ENCODE results near the gene EID2.

The EID2 gene

GRCh38 chr19:39582442-39582841, 42.5 kb upstream of the EID2 start:
- Histone ChIP-seq H3K27me3 (ENCODE audit: control insufficient read depth in 3 of 3, insufficient read depth in 3 of 3, low read depth in 1 of 3, low read length in 3 of 3) (peaks cover 0 to 7% (median 0%) of the 10 kb centered on the region in 3 experiments), H3K4me1 (ENCODE audit: control insufficient read depth in 2 of 2, insufficient read depth in 1 of 2, low read depth in 1 of 2, low read length in 2 of 2) (no peaks in the 10 kb centered on the region), H3K14ac (ENCODE audit: low read length) (no peak overlapping the region), H3K79me1 (ENCODE audit: low read depth, low read length) (no peaks in the 10 kb centered on the region), H3K4me2 (ENCODE audit: insufficient read depth, low read length, poor library complexity, severe bottlenecking) (no peak overlapping the region), H4K8ac (ENCODE audit: low read depth, low read length) (no peak overlapping the region), H2BK120ac (ENCODE audit: low read depth, low read length) (no peak overlapping the region), H3K4me3 (ENCODE audit: low read length in 2 of 2) (peak overlapping the region in 1 of 2 donors; percentile 45), H2AK5ac (ENCODE audit: low read depth, low read length) (no peak overlapping the region), H3K9ac (ENCODE audit: low read depth, low read length, poor library complexity) (no peak overlapping the region), H2AFZ (ENCODE audit: low read length) (no peak overlapping the region), H3K27ac (replicated peaks; ENCODE audit: low read length) (no peak overlapping the region), H3K9me3 (replicated peaks in 1 of 2; ENCODE audit: control insufficient read depth in 2 of 2, insufficient read depth in 1 of 2, low read depth in 1 of 2, low read length in 2 of 2) (peaks cover 0 to 2% of the 10 kb centered on the region in 2 donors), H2BK12ac (ENCODE audit: low read length) (no peak overlapping the region), H2BK5ac (ENCODE audit: low read length) (no peak overlapping the region), H2BK15ac (ENCODE audit: low read length) (no peak overlapping the region), H3K23ac (ENCODE audit: low read depth, low read length, poor library complexity) (no peak overlapping the region), H4K91ac (ENCODE audit: low read depth, low read length, poor library complexity) (no peak overlapping the region), H3K36me3 (replicated peaks in 1 of 2; ENCODE audit: control insufficient read depth in 2 of 2, insufficient read depth in 2 of 2, low read length in 2 of 2) (peaks cover 0 to 1% of the 10 kb centered on the region in 2 donors), H3K4ac (ENCODE audit: low read length) (no peak overlapping the region), H3K18ac (ENCODE audit: low read length) (no peak overlapping the region)
- DNase-seq (ENCODE audit: low spot score), result no peak
- no CpG with 5 or more reads among the region's 4 CpGs for WGBS, 2 donors (ENCODE audit: extremely low coverage in 2 of 2, insufficient read length in 2 of 2, insufficient replicate concordance in 1 of 2)

GRCh38 chr19:39568604-39569003, 28.6 kb upstream of the EID2 start:
- no peaks in the 10 kb centered on the region for H3K79me1 ChIP-seq (ENCODE audit: low read depth, low read length)
- no peak for DNase-seq (ENCODE audit: low spot score)
- no peaks in the 10 kb centered on the region for H3K9me3 ChIP-seq (replicated peaks in 1 of 2; ENCODE audit: control insufficient read depth in 2 of 2, insufficient read depth in 1 of 2, low read depth in 1 of 2, low read length in 2 of 2)
- no peak overlapping the region for H3K18ac ChIP-seq (ENCODE audit: low read length)
- H3K4me2 ChIP-seq (ENCODE audit: insufficient read depth, low read length, poor library complexity, severe bottlenecking), result no peak overlapping the region
- H3K4ac ChIP-seq (ENCODE audit: low read length), result no peak overlapping the region
- no peak overlapping the region for H2BK12ac ChIP-seq (ENCODE audit: low read length)
- H2BK120ac ChIP-seq (ENCODE audit: low read depth, low read length), result no peak overlapping the region
- H4K8ac ChIP-seq (ENCODE audit: low read depth, low read length), result no peak overlapping the region
- H3K36me3 ChIP-seq (replicated peaks in 1 of 2; ENCODE audit: control insufficient read depth in 2 of 2, insufficient read depth in 2 of 2, low read length in 2 of 2), result no peaks in the 10 kb centered on the region
- no peaks in the 10 kb centered on the region for H3K4me1 ChIP-seq (ENCODE audit: control insufficient read depth in 2 of 2, insufficient read depth in 1 of 2, low read depth in 1 of 2, low read length in 2 of 2)
- H2AK5ac ChIP-seq (ENCODE audit: low read depth, low read length), result no peak overlapping the region
- no peak overlapping the region for H4K91ac ChIP-seq (ENCODE audit: low read depth, low read length, poor library complexity)
- H3K27me3 ChIP-seq (ENCODE audit: control insufficient read depth in 3 of 3, insufficient read depth in 3 of 3, low read depth in 1 of 3, low read length in 3 of 3), result peaks cover 0 to 10% (median 2%) of the 10 kb centered on the region in 3 experiments
- H2BK15ac ChIP-seq (ENCODE audit: low read length), result no peak overlapping the region
- no peak overlapping the region for H3K14ac ChIP-seq (ENCODE audit: low read length)
- H2AFZ ChIP-seq (ENCODE audit: low read length), result no peak overlapping the region
- H3K4me3 ChIP-seq (ENCODE audit: low read length in 2 of 2), result no peak overlapping the region
- no peak overlapping the region for H2BK5ac ChIP-seq (ENCODE audit: low read length)
- H3K27ac ChIP-seq (replicated peaks; ENCODE audit: low read length), result no peak overlapping the region
- no CpG with 5 or more reads among the region's 3 CpGs for WGBS, 2 donors (ENCODE audit: extremely low coverage in 2 of 2, insufficient read length in 2 of 2, insufficient replicate concordance in 1 of 2)
- H3K9ac ChIP-seq (ENCODE audit: low read depth, low read length, poor library complexity), result no peak overlapping the region
- no peak overlapping the region for H3K23ac ChIP-seq (ENCODE audit: low read depth, low read length, poor library complexity)

GRCh38 chr19:39566064-39566463, 26.1 kb upstream of the EID2 start:
- H3K27ac ChIP-seq (replicated peaks; ENCODE audit: low read length), result no peak overlapping the region
- H2BK15ac ChIP-seq (ENCODE audit: low read length), result no peak overlapping the region
- H3K27me3 ChIP-seq (ENCODE audit: control insufficient read depth in 3 of 3, insufficient read depth in 3 of 3, low read depth in 1 of 3, low read length in 3 of 3), result peaks cover 0 to 10% (median 2%) of the 10 kb centered on the region in 3 experiments
- DNase-seq (ENCODE audit: low spot score), result no peak
- no peak overlapping the region for H3K9ac ChIP-seq (ENCODE audit: low read depth, low read length, poor library complexity)
- H3K14ac ChIP-seq (ENCODE audit: low read length), result no peak overlapping the region
- no CpG with 5 or more reads among the region's 3 CpGs for WGBS, 2 donors (ENCODE audit: extremely low coverage in 2 of 2, insufficient read length in 2 of 2, insufficient replicate concordance in 1 of 2)
- no peaks in the 10 kb centered on the region for H3K4me1 ChIP-seq (ENCODE audit: control insufficient read depth in 2 of 2, insufficient read depth in 1 of 2, low read depth in 1 of 2, low read length in 2 of 2)
- no peak overlapping the region for H2AK5ac ChIP-seq (ENCODE audit: low read depth, low read length)
- H2BK120ac ChIP-seq (ENCODE audit: low read depth, low read length), result no peak overlapping the region
- H3K4me2 ChIP-seq (ENCODE audit: insufficient read depth, low read length, poor library complexity, severe bottlenecking), result no peak overlapping the region
- no peak overlapping the region for H3K23ac ChIP-seq (ENCODE audit: low read depth, low read length, poor library complexity)
- H4K8ac ChIP-seq (ENCODE audit: low read depth, low read length), result no peak overlapping the region
- H2AFZ ChIP-seq (ENCODE audit: low read length), result no peak overlapping the region
- H2BK5ac ChIP-seq (ENCODE audit: low read length), result no peak overlapping the region
- H3K18ac ChIP-seq (ENCODE audit: low read length), result no peak overlapping the region
- no peaks in the 10 kb centered on the region for H3K79me1 ChIP-seq (ENCODE audit: low read depth, low read length)
- H4K91ac ChIP-seq (ENCODE audit: low read depth, low read length, poor library complexity), result no peak overlapping the region
- no peak overlapping the region for H3K4ac ChIP-seq (ENCODE audit: low read length)
- no peaks in the 10 kb centered on the region for H3K36me3 ChIP-seq (replicated peaks in 1 of 2; ENCODE audit: control insufficient read depth in 2 of 2, insufficient read depth in 2 of 2, low read length in 2 of 2)
- H3K4me3 ChIP-seq (ENCODE audit: low read length in 2 of 2), result no peak overlapping the region
- H2BK12ac ChIP-seq (ENCODE audit: low read length), result no peak overlapping the region
- H3K9me3 ChIP-seq (replicated peaks in 1 of 2; ENCODE audit: control insufficient read depth in 2 of 2, insufficient read depth in 1 of 2, low read depth in 1 of 2, low read length in 2 of 2), result no peaks in the 10 kb centered on the region

- Histone ChIP-seq H2BK12ac (ENCODE audit: low read length) (no peak overlapping the region), H3K4ac (ENCODE audit: low read length) (no peak overlapping the region), H3K4me1 (ENCODE audit: control insufficient read depth in 2 of 2, insufficient read depth in 1 of 2, low read depth in 1 of 2, low read length in 2 of 2) (no peaks in the 10 kb centered on the region), H3K79me1 (ENCODE audit: low read depth, low read length) (no peaks in the 10 kb centered on the region), H3K4me2 (ENCODE audit: insufficient read depth, low read length, poor library complexity, severe bottlenecking) (no peak overlapping the region), H2BK120ac (ENCODE audit: low read depth, low read length) (no peak overlapping the region), H3K23ac (ENCODE audit: low read depth, low read length, poor library complexity) (no peak overlapping the region), H3K27me3 (ENCODE audit: control insufficient read depth in 3 of 3, insufficient read depth in 3 of 3, low read depth in 1 of 3, low read length in 3 of 3) (peaks cover 0 to 12% (median 0%) of the 10 kb centered on the region in 3 experiments), H2BK5ac (ENCODE audit: low read length) (no peak overlapping the region), H2AFZ (ENCODE audit: low read length) (no peak overlapping the region), H2BK15ac (ENCODE audit: low read length) (no peak overlapping the region), H3K14ac (ENCODE audit: low read length) (no peak overlapping the region), H4K91ac (ENCODE audit: low read depth, low read length, poor library complexity) (no peak overlapping the region), H3K18ac (ENCODE audit: low read length) (no peak overlapping the region), H3K4me3 (ENCODE audit: low read length in 2 of 2) (no peak overlapping the region), H3K27ac (replicated peaks; ENCODE audit: low read length) (no peak overlapping the region), H2AK5ac (ENCODE audit: low read depth, low read length) (no peak overlapping the region), H3K36me3 (replicated peaks in 1 of 2; ENCODE audit: control insufficient read depth in 2 of 2, insufficient read depth in 2 of 2, low read length in 2 of 2) (no peaks in the 10 kb centered on the region), H4K8ac (ENCODE audit: low read depth, low read length) (no peak overlapping the region), H3K9ac (ENCODE audit: low read depth, low read length, poor library complexity) (no peak overlapping the region), H3K9me3 (replicated peaks in 1 of 2; ENCODE audit: control insufficient read depth in 2 of 2, insufficient read depth in 1 of 2, low read depth in 1 of 2, low read length in 2 of 2) (no peaks in the 10 kb centered on the region)
- DNase-seq (ENCODE audit: low spot score), result no peak
- WGBS, 2 donors (ENCODE audit: extremely low coverage in 2 of 2, insufficient read length in 2 of 2, insufficient replicate concordance in 1 of 2), result no CpG with 5 or more reads among the region's 2 CpGs
Observed at GRCh38 chr19:39563408-39563807, 23.4 kb upstream of the EID2 start.
